H1 (cell line): ENCODE results near the gene SLC41A1. TPM values are rescaled to one million over a fixed set of nuclear protein-coding genes. Genes with fewer than 3 reads are reported as not detected.

ENCODE experiments used
- CTCF ChIA-PET: fragments of 300-600 bp; sonication (Branson Sonifier 250); formaldehyde crosslinking; loops from one replicate; lab custom pipeline; 2021; ENCODE audit not compliant: partially characterized antibody; lab: Charles Lee
- POLR2A ChIA-PET: fragments of 300-600 bp; sonication (Branson Sonifier 250); formaldehyde crosslinking; loops from one replicate; lab custom pipeline; 2021; ENCODE audit warnings: inconsistent platforms; ENCODE audit not compliant: partially characterized antibody; lab: Charles Lee
- DNase-seq, 2 experiments: peaks; one replicate each; pipeline versions ENCODE4 v3.0.0 to v3.0.0-alpha.2; 2010 to 2022; ENCODE audit warnings: low spot score in 2 of 2, low read depth in 1 of 2, mixed read lengths in 1 of 2
- FAIRE-seq: peaks from 2 replicates; lab custom pipeline; 2011; peaks lifted over from hg19 to GRCh38; lab: Jason Lieb, UNC
- H2AFZ ChIP-seq: 2 replicates; pipeline ENCODE4 v1.8.1; 2012; ENCODE audit warnings: low read length, inconsistent platforms
- H2AK5ac ChIP-seq: 2 replicates; pipeline ENCODE4 v1.6.1; 2013; ENCODE audit warnings: low read depth, low read length
- H2BK120ac ChIP-seq: replicated peaks from 2 replicates; pipeline ENCODE3; 2013; ENCODE audit warnings: low read depth, low read length, inconsistent platforms
- H2BK12ac ChIP-seq: 2 replicates; pipeline ENCODE4 v1.6.1; 2013; ENCODE audit warnings: low read depth, low read length
- H2BK15ac ChIP-seq: 2 replicates; pipeline ENCODE4 v1.6.1; 2013; ENCODE audit warnings: low read length
- H2BK20ac ChIP-seq: 2 replicates; pipeline ENCODE4 v1.6.1; 2013; ENCODE audit warnings: low read length
- H2BK5ac ChIP-seq: 2 replicates; pipeline ENCODE4 v1.6.1; 2013; ENCODE audit warnings: low read depth, low read length
- H3K14ac ChIP-seq: 2 replicates; pipeline ENCODE4 v1.6.1; 2013; ENCODE audit warnings: inconsistent platforms; ENCODE audit not compliant: insufficient read length
- H3K18ac ChIP-seq: 2 replicates; pipeline ENCODE4 v1.6.1; 2013; ENCODE audit warnings: low read length; ENCODE audit errors: extremely low read depth
- H3K23ac ChIP-seq: 2 replicates; pipeline ENCODE4 v1.6.1; 2013; ENCODE audit warnings: inconsistent platforms; ENCODE audit not compliant: insufficient read length
- H3K23me2 ChIP-seq: 2 replicates; pipeline ENCODE4 v1.6.1; 2013; ENCODE audit warnings: low read depth, low read length
- H3K27ac ChIP-seq: 2 replicates; pipeline ENCODE4 v1.6.1; 2011; ENCODE audit warnings: low read depth, low read length, inconsistent platforms
- H3K27me3 ChIP-seq, 4 experiments: replicated peaks in 1 of 4; 1 replicate in 1 of 4; 2 replicates in 3 of 4; pipeline versions ENCODE4 v1.6.1 to v1.8.1; 2011 to 2013; ENCODE audit warnings: low read length in 3 of 4, mild to moderate bottlenecking in 3 of 4, inconsistent platforms in 2 of 4, mixed read lengths in 2 of 4, moderate library complexity in 1 of 4; ENCODE audit not compliant: control insufficient read depth in 3 of 4, insufficient read depth in 3 of 4; ENCODE audit errors: extremely low read depth in 1 of 4
- H3K36me3 ChIP-seq, 4 experiments: 2 replicates each; pipeline versions ENCODE4 v1.6.1 to v1.8.1; 2011 to 2013; ENCODE audit warnings: mild to moderate bottlenecking in 4 of 4, low read length in 3 of 4, moderate library complexity in 2 of 4, control low read depth in 1 of 4, inconsistent platforms in 1 of 4; ENCODE audit not compliant: insufficient read depth in 4 of 4, control insufficient read depth in 2 of 4
- H3K4ac ChIP-seq: replicated peaks from 2 replicates; pipeline ENCODE3; 2013; ENCODE audit warnings: low read length, low read depth, mixed read lengths, inconsistent platforms; ENCODE audit not compliant: insufficient read length
- H3K4me1 ChIP-seq, 4 experiments: replicated peaks in 1 of 4; 1 replicate in 1 of 4; 2 replicates in 3 of 4; pipeline versions ENCODE4 v1.6.1 to v1.8.1; 2011 to 2013; ENCODE audit warnings: low read length in 3 of 4, inconsistent platforms in 2 of 4, mixed read lengths in 1 of 4; ENCODE audit not compliant: insufficient read depth in 4 of 4, control insufficient read depth in 3 of 4
- H3K4me2 ChIP-seq, 2 experiments: 2 replicates each; pipeline versions ENCODE4 v1.6.1 to v1.8.1; 2011 to 2013; ENCODE audit warnings: low read depth in 2 of 2, low read length in 2 of 2, control low read depth in 1 of 2, inconsistent platforms in 1 of 2, mild to moderate bottlenecking in 1 of 2; ENCODE audit not compliant: insufficient read depth in 1 of 2
- H3K4me3 ChIP-seq, 4 experiments: fragments of 200-600, 300-600 bp in 1 of 4; sonication (generic), shearing (Covaris generic), sonication (Bioruptor Twin) in 1 of 4; 2 replicates each; pipeline versions ENCODE4 v1.5.1 to v1.8.1; 2011 to 2016; ENCODE audit warnings: low read length in 4 of 4, low read depth in 3 of 4, control low read depth in 2 of 4, inconsistent platforms in 2 of 4, mild to moderate bottlenecking in 2 of 4, mixed read lengths in 1 of 4, moderate library complexity in 1 of 4; ENCODE audit not compliant: insufficient read depth in 2 of 4; ENCODE audit errors: extremely low read depth in 1 of 4
- H3K56ac ChIP-seq: replicated peaks from 2 replicates; pipeline ENCODE3; 2013; ENCODE audit warnings: low read depth, mild to moderate bottlenecking, mixed read lengths, low read length, inconsistent platforms; ENCODE audit not compliant: insufficient read length
- H3K79me1 ChIP-seq: 2 replicates; pipeline ENCODE4 v1.6.1; 2013; ENCODE audit warnings: low read depth, low read length, control low read depth
- H3K79me2 ChIP-seq, 2 experiments: 2 replicates each; pipeline versions ENCODE4 v1.6.1 to v1.8.1; 2012 to 2013; ENCODE audit warnings: low read length in 2 of 2, mild to moderate bottlenecking in 2 of 2, inconsistent platforms in 1 of 2; ENCODE audit not compliant: insufficient read depth in 2 of 2, control insufficient read depth in 1 of 2
- H3K9ac ChIP-seq, 4 experiments: replicated peaks in 1 of 4; 1 replicate in 1 of 4; 2 replicates in 3 of 4; pipeline versions ENCODE4 v1.6.1 to v1.8.1; 2011 to 2013; ENCODE audit warnings: low read depth in 3 of 4, low read length in 3 of 4, control low read depth in 2 of 4, mild to moderate bottlenecking in 2 of 4, moderate library complexity in 2 of 4, inconsistent platforms in 1 of 4; ENCODE audit errors: extremely low read depth in 1 of 4
- H3K9me3 ChIP-seq, 2 experiments: 2 replicates each; pipeline versions ENCODE4 v1.6.1 to v1.8.1; 2012 to 2013; ENCODE audit warnings: mild to moderate bottlenecking in 2 of 2, moderate library complexity in 2 of 2, control low read depth in 1 of 2, inconsistent platforms in 1 of 2, low read depth in 1 of 2, low read length in 1 of 2, mixed read lengths in 1 of 2; ENCODE audit not compliant: insufficient read depth in 2 of 2
- H4K20me1 ChIP-seq, 2 experiments: replicated peaks in 1 of 2; 2 replicates each; pipeline versions ENCODE3 to v1.8.1; 2011 to 2013; ENCODE audit warnings: inconsistent platforms in 2 of 2, low read length in 2 of 2, mild to moderate bottlenecking in 1 of 2; ENCODE audit not compliant: insufficient read depth in 2 of 2, control insufficient read depth in 1 of 2
- H4K5ac ChIP-seq: 2 replicates; pipeline ENCODE4 v1.6.1; 2013; ENCODE audit warnings: low read length, low read depth, mixed read lengths, inconsistent platforms; ENCODE audit not compliant: insufficient read length
- H4K8ac ChIP-seq: 2 replicates; pipeline ENCODE4 v1.8.0; 2013; ENCODE audit warnings: mild to moderate bottlenecking, moderate library complexity, low read length, inconsistent platforms; ENCODE audit not compliant: insufficient read depth; ENCODE audit errors: extremely low read depth
- H4K91ac ChIP-seq: replicated peaks from 2 replicates; pipeline ENCODE3; 2013; ENCODE audit warnings: low read length, mixed read lengths, inconsistent platforms; ENCODE audit not compliant: insufficient read length
- BACH1 ChIP-seq: IDR thresholded peaks from 2 replicates; pipeline ENCODE4 v1.6.1; 2012; ENCODE audit warnings: low read length, improper control_type of control experiment
- MAX ChIP-seq: IDR thresholded peaks from 2 replicates; pipeline ENCODE4 v1.6.1; 2012; ENCODE audit warnings: inconsistent platforms
- POLR2A ChIP-seq, 2 experiments: IDR thresholded peaks; 1 replicate in 1 of 2; 2 replicates in 1 of 2; pipeline ENCODE4 v1.6.1; 2011; ENCODE audit warnings: low read depth in 2 of 2, low read length in 2 of 2, mild to moderate bottlenecking in 2 of 2; ENCODE audit errors: control extremely low read depth in 1 of 2
- RNF2 ChIP-seq: fragments of 200-900, 300-1000 bp; sonication (generic); IDR thresholded peaks from 2 replicates; pipeline ENCODE4 v1.7.1; 2016; ENCODE audit warnings: borderline replicate concordance, low read depth, mild to moderate bottlenecking, antibody characterized with exemption, low read length; ENCODE audit not compliant: poor library complexity, severe bottlenecking; ENCODE audit errors: missing control alignments
- SIN3A ChIP-seq, 2 experiments: IDR thresholded peaks in 1 of 2; conservative IDR thresholded peaks in 1 of 2; 2 replicates each; pipeline ENCODE4 v1.6.1; 2011 to 2012; ENCODE audit warnings: low read length in 2 of 2, improper control_type of control experiment in 1 of 2, low read depth in 1 of 2, mild to moderate bottlenecking in 1 of 2
- SIRT6 ChIP-seq: IDR thresholded peaks from one replicate; pipeline ENCODE4 v1.7.1; 2012; ENCODE audit warnings: low read length, inconsistent platforms
- TAF7 ChIP-seq: optimal IDR thresholded peaks from 2 replicates; pipeline ENCODE3; 2011; ENCODE audit warnings: low read depth, mild to moderate bottlenecking, inconsistent platforms, low read length, moderate library complexity, borderline replicate concordance
- TBP ChIP-seq: IDR thresholded peaks from 2 replicates; pipeline ENCODE4 v1.6.1; 2011; ENCODE audit warnings: low read depth, low read length, improper control_type of control experiment
- TEAD4 ChIP-seq: IDR thresholded peaks from 2 replicates; pipeline ENCODE4 v1.6.1; 2012; ENCODE audit warnings: low read depth, low read length, inconsistent platforms, mixed read lengths
- WGBS, 2 experiments: shearing (Covaris generic) in 1 of 2; methylation state at CpG; one replicate each; pipeline versions ENCODE4 v1.1.6 to v1.1.7; 2013 to 2015; ENCODE audit warnings: low lambda C conversion rate in 2 of 2, mixed read lengths in 2 of 2, inconsistent platforms in 1 of 2, low coverage in 1 of 2, missing lambda C conversion rate in 1 of 2; ENCODE audit not compliant: insufficient replicate concordance in 2 of 2, insufficient coverage in 1 of 2, insufficient read length in 1 of 2; ENCODE audit errors: extremely low coverage in 1 of 2, missing lambda C conversion rate in 1 of 2; 5-methylcytosine and 5-hydroxymethylcytosine counted together
- polyA plus RNA-seq, 7 experiments: library from polyadenylated mRNA; depleted of rRNA in 3 of 7; stranded (reverse) in 5 of 7; unstranded in 2 of 7; fragments of >200 nt in 5 of 7; fragments of 200-250 nt in 2 of 7; gene quantifications; 1 replicate in 5 of 7; 2 replicates in 1 of 7; 4 replicates in 1 of 7; pipeline versions ENCODE4 v1.2.1 to v1.2.3, GENCODE V29; 2011 to 2013; ENCODE audit warnings: missing spikeins in 2 of 7, mixed read lengths in 2 of 7
- total RNA-seq: library from RNA; stranded (reverse); fragmentation: NEBNext Ultra II Directional; extraction: Animal tissue kit (Norgen Biotek cat#: 25700); gene quantifications from 2 replicates; pipeline ENCODE4 v1.2.1, GENCODE V29; 2021
- TF ChIP-seq, protein P1 (sequence below): IDR thresholded peaks from 2 replicates; pipeline ENCODE4 v1.6.1; 2012; ENCODE audit warnings: inconsistent platforms

The SLC41A1 gene
- total and polyA plus RNA-seq, 2 of the 8 experiments (the other 6 are each of a cell fraction or from before 2014, with no cell fraction given) = 41.2 to 42.3 TPM

DNA sequence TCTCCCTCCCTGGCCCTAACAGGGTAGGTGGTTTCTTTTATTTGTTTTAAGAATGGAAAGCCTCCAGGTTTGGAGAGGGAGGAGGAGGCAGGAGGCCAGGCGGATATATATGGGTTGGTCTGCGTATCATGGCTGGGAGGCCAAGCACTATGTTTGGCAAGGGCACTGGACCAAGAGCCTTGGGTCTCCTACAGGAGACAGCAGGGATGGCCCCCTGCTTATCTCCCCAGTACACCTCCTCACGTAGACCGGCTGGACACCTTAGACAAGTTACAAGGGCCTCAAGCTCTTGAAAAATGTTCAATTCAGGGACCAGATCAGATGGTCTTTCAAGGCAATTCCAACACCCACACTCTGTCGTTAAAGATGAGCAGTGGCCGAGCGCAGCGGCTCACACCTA, 10.9 kb downstream of the SLC41A1 start:
- peaks cover 5 to 26% (median 14%) of the 10 kb centered on the region in 4 experiments; a peak in 6 of 8 replicates for H3K36me3 ChIP-seq
- peaks cover 7% of the 10 kb centered on the region for H3K79me1 ChIP-seq
- no peaks in the 10 kb centered on the region for H3K9me3 ChIP-seq
- H3K14ac ChIP-seq = no peak overlapping the region
- H4K20me1 ChIP-seq = peaks cover 3 to 11% of the 10 kb centered on the region in 2 experiments
- no peak overlapping the region for H4K8ac ChIP-seq
- no peaks in the 10 kb centered on the region for H3K27me3 ChIP-seq
- no peak overlapping the region for H2BK120ac ChIP-seq
- H2AFZ ChIP-seq = no peak overlapping the region
- H3K9ac ChIP-seq = no peak overlapping the region
- peaks cover 0 to 3% (median 0%) of the 10 kb centered on the region in 4 experiments; a peak in 2 of 7 replicates for H3K4me1 ChIP-seq
- H4K5ac ChIP-seq = no peak overlapping the region
- H3K18ac ChIP-seq = no peak overlapping the region
- no peak overlapping the region for H3K4ac ChIP-seq
- H3K4me2 ChIP-seq = no peak overlapping the region
- H2BK20ac ChIP-seq = no peak overlapping the region
- no peak overlapping the region for H3K4me3 ChIP-seq
- H3K23me2 ChIP-seq = no peaks in the 10 kb centered on the region
- H3K56ac ChIP-seq = no peak overlapping the region
- 97% methylated on average over 8 of the region's 8 CpGs; no CpG with 5 or more reads in 1 of the 2 experiments for WGBS, 2 experiments
- CTCF ChIA-PET = interaction anchor here (1.9 to 2.2 kb wide), 2 partner anchors 9 to 10 kb away, joined by 6 to 20 read pairs; no protein-coding TSS in a partner anchor
- no peak overlapping the region for H2AK5ac ChIP-seq
- H2BK12ac ChIP-seq = no peak overlapping the region
- peaks cover 0 to 13% of the 10 kb centered on the region in 2 experiments; a peak in 2 of 4 replicates for H3K79me2 ChIP-seq
- H3K27ac ChIP-seq = no peak overlapping the region
- TF ChIP-seq, protein P1, sequence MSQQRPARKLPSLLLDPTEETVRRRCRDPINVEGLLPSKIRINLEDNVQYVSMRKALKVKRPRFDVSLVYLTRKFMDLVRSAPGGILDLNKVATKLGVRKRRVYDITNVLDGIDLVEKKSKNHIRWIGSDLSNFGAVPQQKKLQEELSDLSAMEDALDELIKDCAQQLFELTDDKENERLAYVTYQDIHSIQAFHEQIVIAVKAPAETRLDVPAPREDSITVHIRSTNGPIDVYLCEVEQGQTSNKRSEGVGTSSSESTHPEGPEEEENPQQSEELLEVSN = no peak
- TF ChIP-seq BACH1 (no peak), TEAD4 (no peak), TBP (no peak), SIN3A (conservative IDR thresholded peaks at IDR 0.05 in 1 of 2, IDR thresholded peaks at IDR 0.05 in 1 of 2; ENCODE audit: low read depth in 1 of 2, low read length in 2 of 2) (no peak), POLR2A (IDR thresholded peaks at IDR 0.05; ENCODE audit: control extremely low read depth in 1 of 2, low read depth in 2 of 2, low read length in 2 of 2) (no peak), RNF2 (no peak), SIRT6 (no peak), TAF7 (no peak), MAX (no peak)
- no peak for FAIRE-seq
- H2BK15ac ChIP-seq = no peak overlapping the region
- no peak for DNase-seq
- no peak overlapping the region for H3K23ac ChIP-seq
- POLR2A ChIA-PET = interaction anchor here (0.9 kb wide), 1 partner anchor 10 kb away, joined by 3 read pairs; no protein-coding TSS in a partner anchor
- no peak overlapping the region for H4K91ac ChIP-seq
- H2BK5ac ChIP-seq = no peak overlapping the region
